ENCODE results near the gene GNA12.

The GNA12 gene

GRCh38 chr7:2705371-2706096 is 138.6 kb downstream of the GNA12 start:
- TF ChIP-seq CEBPB (IDR thresholded peaks at IDR 0.05), result no peak
- TF ChIP-seq TAF1 (IDR thresholded peaks at IDR 0.05; ENCODE audit: low read depth), result no peak
- TF ChIP-seq, protein P1, sequence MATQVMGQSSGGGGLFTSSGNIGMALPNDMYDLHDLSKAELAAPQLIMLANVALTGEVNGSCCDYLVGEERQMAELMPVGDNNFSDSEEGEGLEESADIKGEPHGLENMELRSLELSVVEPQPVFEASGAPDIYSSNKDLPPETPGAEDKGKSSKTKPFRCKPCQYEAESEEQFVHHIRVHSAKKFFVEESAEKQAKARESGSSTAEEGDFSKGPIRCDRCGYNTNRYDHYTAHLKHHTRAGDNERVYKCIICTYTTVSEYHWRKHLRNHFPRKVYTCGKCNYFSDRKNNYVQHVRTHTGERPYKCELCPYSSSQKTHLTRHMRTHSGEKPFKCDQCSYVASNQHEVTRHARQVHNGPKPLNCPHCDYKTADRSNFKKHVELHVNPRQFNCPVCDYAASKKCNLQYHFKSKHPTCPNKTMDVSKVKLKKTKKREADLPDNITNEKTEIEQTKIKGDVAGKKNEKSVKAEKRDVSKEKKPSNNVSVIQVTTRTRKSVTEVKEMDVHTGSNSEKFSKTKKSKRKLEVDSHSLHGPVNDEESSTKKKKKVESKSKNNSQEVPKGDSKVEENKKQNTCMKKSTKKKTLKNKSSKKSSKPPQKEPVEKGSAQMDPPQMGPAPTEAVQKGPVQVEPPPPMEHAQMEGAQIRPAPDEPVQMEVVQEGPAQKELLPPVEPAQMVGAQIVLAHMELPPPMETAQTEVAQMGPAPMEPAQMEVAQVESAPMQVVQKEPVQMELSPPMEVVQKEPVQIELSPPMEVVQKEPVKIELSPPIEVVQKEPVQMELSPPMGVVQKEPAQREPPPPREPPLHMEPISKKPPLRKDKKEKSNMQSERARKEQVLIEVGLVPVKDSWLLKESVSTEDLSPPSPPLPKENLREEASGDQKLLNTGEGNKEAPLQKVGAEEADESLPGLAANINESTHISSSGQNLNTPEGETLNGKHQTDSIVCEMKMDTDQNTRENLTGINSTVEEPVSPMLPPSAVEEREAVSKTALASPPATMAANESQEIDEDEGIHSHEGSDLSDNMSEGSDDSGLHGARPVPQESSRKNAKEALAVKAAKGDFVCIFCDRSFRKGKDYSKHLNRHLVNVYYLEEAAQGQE (IDR thresholded peaks at IDR 0.05; ENCODE audit: low read depth), result no peak
- no peak for TF ChIP-seq RAD21 (IDR thresholded peaks at IDR 0.05; ENCODE audit: low read depth)
- TF ChIP-seq EP300 (IDR thresholded peaks at IDR 0.05; ENCODE audit: borderline replicate concordance), result no peak
- no peak for TF ChIP-seq ZBTB7A (IDR thresholded peaks at IDR 0.05; ENCODE audit: low read depth)
- no peak for TF ChIP-seq USF1 (IDR thresholded peaks at IDR 0.05)
- TF ChIP-seq YY1 (IDR thresholded peaks at IDR 0.05; ENCODE audit: low read depth), result no peak
- no peak for TF ChIP-seq MAX (IDR thresholded peaks at IDR 0.05)
- TF ChIP-seq NFIC (IDR thresholded peaks at IDR 0.05), result no peak
- no peak for TF ChIP-seq TEAD4 (IDR thresholded peaks at IDR 0.05)
- no peak for TF ChIP-seq CREB1 (IDR thresholded peaks at IDR 0.05; ENCODE audit: low read depth)
- no peak for TF ChIP-seq EGR1 (IDR thresholded peaks at IDR 0.05)
- no peak for TF ChIP-seq TCF12 (IDR thresholded peaks at IDR 0.05; ENCODE audit: low read depth)
- no peak for TF ChIP-seq FOXM1 (IDR thresholded peaks at IDR 0.05; ENCODE audit: borderline replicate concordance, low read depth)

DNA sequence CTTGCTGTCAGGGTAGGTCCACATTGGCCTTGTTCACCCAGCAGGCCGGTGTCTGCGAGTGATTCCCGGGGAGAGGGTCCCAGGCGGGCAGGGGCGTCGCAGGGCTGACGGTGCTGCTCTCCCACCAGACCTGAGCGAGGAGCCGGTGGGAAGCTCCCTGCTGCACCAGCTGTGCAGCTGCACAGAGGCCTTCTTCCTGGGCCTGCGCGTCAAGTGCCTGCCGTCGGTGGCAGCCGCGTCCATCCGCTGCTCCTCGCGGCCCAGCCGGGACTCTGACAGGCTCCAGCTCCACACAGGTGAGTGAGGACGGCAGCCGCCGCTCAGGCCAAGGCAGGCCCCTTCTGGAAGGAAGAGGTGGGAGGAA is 141.5 kb downstream of the GNA12 start:
- TF ChIP-seq TCF12 (IDR thresholded peaks at IDR 0.05; ENCODE audit: low read depth), result no peak
- TF ChIP-seq CEBPB (IDR thresholded peaks at IDR 0.05), result no peak
- TF ChIP-seq YY1 (IDR thresholded peaks at IDR 0.05; ENCODE audit: low read depth), result no peak
- no peak for TF ChIP-seq MAX (IDR thresholded peaks at IDR 0.05)
- TF ChIP-seq EP300 (IDR thresholded peaks at IDR 0.05; ENCODE audit: borderline replicate concordance), result no peak

DNA sequence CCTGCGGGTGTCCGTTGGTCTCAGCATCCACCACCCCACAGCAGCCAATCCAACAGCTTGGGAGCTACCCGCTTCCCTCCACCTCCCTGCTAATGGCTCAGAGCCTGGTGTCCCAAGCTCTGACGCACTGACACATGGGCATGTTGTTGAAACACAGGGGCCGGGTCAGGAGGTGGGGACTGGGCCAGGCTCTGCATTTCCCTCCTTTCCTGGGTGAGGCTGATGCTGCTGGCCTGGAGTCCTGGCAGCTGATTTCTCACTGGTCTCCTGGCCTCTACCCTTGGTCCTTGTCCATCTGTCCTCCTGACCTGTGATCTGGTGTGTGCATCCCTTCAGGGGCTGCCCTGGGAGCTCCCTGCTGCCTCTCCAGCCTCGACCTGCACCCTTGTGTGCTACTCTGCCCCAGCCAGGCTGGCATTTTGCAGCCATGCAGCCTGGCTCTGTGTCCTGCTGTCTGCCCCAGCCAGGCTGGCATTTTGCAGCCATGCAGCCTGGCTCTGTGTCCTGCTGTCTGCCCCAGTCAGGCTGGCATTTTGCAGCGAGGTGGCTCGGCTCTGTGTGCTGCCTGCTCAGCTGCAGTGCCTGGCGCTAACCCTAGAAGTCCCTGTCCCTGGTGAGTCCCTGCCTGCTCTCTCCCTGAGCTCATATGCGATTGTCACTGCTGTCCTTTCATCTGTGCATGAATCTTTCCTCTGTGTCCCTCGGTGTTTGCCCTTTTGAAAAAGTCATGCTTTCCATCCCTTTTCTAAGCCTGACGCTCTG is 142.1 kb downstream of the GNA12 start:
- TF ChIP-seq YY1 (IDR thresholded peaks at IDR 0.05; ENCODE audit: low read depth) (no peak), USF1 (IDR thresholded peaks at IDR 0.05) (no peak), TCF12 (IDR thresholded peaks at IDR 0.05; ENCODE audit: low read depth) (no peak), NFIC (IDR thresholded peaks at IDR 0.05) (no peak), TAF1 (IDR thresholded peaks at IDR 0.05; ENCODE audit: low read depth) (no peak), FOXM1 (IDR thresholded peaks at IDR 0.05; ENCODE audit: borderline replicate concordance, low read depth) (no peak), CEBPB (IDR thresholded peaks at IDR 0.05) (no peak), RAD21 (IDR thresholded peaks at IDR 0.05; ENCODE audit: low read depth) (no peak), EP300 (IDR thresholded peaks at IDR 0.05; ENCODE audit: borderline replicate concordance) (no peak), MAX (IDR thresholded peaks at IDR 0.05) (no peak), EGR1 (IDR thresholded peaks at IDR 0.05) (no peak), TEAD4 (IDR thresholded peaks at IDR 0.05) (no peak)
- TF ChIP-seq, protein P1 (IDR thresholded peaks at IDR 0.05; ENCODE audit: low read depth), result no peak

- no peak for TF ChIP-seq TCF12 (IDR thresholded peaks at IDR 0.05; ENCODE audit: low read depth)
- TF ChIP-seq CREB1 (IDR thresholded peaks at IDR 0.05; ENCODE audit: low read depth), result no peak
- TF ChIP-seq TAF1 (IDR thresholded peaks at IDR 0.05; ENCODE audit: low read depth), result no peak
- TF ChIP-seq USF1 (IDR thresholded peaks at IDR 0.05), result no peak
- no peak for TF ChIP-seq EP300 (IDR thresholded peaks at IDR 0.05; ENCODE audit: borderline replicate concordance)
- no peak for TF ChIP-seq MAX (IDR thresholded peaks at IDR 0.05)
- TF ChIP-seq, protein P1 (IDR thresholded peaks at IDR 0.05; ENCODE audit: low read depth), result no peak
- no peak for TF ChIP-seq YY1 (IDR thresholded peaks at IDR 0.05; ENCODE audit: low read depth)
- no peak for TF ChIP-seq FOXM1 (IDR thresholded peaks at IDR 0.05; ENCODE audit: borderline replicate concordance, low read depth)
- TF ChIP-seq NFIC (IDR thresholded peaks at IDR 0.05), result no peak
These were observed 142.7 kb downstream of the GNA12 start for GRCh38 chr7:2701424-2701823.

Data from Ishikawa (cell line).